GM18526 (cell line): ENCODE results near the gene SERPING1.

ENCODE experiments used
- POLR2A ChIP-seq: IDR thresholded peaks from 3 replicates; pipeline ENCODE4 v1.6.1; 2011; ENCODE audit not compliant: insufficient read length; ENCODE audit errors: extremely low read depth

Gene SERPING1

DNA sequence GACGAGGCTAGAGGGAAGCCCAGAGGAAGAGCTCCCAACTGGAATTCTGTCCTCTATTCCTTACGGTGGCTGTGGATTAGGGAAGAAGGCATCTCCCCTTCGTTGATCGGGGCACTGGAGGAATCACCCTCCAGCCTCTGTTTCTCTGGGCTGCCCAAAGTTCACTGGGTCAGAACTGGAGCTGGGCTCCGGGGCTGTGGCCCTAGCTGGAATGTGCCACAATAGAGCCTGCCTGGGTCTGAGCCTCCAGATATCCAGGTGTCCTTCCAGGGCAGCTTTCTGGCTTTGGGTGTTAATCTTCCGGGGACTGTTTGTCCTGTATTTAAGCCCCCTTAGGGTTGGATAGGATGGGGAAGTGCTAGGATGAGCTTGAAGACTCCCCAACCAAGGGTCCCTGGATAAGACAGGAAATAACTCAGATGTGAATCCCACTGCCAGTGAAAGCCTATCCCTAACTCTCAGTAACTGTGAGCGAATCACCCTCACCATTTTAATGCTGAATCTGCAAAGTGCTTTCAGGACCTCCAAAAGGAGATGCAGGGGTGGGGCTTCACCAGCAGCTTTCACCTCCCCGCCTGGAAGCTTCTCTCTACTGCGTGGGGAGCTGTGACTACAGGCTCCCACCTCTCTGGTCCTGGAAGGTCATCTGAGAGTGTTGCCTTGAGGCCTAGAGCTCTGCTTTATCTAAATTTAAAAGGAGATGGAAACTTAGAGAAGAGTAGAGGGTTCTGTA lies 42.7 kb downstream of the SERPING1 start:
- TF ChIP-seq POLR2A = no peak

DNA sequence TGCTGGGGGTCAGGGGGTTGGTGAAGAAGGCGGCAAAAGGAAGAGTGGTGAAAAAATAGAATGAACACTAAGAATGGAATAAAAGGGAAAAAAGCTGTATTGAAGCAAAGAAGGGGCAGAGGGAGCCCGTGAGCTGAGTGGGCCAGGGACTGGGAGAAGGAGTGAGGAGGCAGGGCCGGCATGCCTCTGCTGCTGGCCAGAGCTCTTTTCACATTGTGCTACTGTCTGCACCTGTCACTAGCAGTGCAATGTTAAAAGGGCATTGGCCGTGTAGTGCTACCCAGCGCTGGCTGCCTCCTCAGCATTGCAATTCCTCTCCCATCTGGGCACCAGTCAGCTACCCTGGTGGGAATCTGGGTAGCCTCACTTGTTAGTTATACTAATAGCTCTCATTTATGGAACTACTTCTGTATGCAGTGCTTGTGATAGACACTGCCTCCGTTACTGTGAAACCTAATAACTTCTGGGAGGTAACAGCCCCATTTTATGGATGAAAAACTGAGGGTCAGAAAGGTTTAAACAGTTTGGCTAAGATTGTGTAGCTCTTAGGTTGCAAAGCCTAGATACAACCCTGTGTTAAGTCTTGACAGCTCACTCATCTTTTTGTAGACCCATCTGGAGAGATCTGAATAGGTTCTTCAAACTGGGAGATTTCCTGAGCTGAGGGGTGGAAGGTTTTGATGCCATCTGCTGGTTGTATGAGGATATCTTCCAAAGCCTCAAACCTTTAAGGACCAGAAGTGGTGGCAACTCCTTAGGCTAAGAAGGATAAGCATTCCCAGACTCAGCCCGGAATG lies 43.7 kb downstream of the SERPING1 start:
- no peak for TF ChIP-seq POLR2A

DNA sequence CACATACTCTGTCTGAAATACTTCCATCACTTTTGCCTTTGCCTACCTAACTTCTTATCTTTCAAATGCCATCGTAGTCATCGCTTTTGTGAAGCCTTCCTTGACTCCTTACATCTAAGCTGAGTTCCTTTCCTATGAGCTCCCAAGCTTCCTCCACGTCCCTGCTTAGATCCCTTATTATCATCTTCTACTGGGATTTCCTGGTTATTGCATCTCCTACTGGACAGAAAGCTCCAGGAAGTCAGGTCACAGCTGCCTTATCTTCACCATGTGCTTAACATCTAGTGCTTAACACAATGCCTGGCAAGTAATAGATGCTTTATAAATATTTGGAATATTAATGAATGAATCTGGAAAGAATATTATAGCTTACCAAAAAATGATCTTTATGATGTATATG lies 46.3 kb downstream of the SERPING1 start:
- no peak for TF ChIP-seq POLR2A

DNA sequence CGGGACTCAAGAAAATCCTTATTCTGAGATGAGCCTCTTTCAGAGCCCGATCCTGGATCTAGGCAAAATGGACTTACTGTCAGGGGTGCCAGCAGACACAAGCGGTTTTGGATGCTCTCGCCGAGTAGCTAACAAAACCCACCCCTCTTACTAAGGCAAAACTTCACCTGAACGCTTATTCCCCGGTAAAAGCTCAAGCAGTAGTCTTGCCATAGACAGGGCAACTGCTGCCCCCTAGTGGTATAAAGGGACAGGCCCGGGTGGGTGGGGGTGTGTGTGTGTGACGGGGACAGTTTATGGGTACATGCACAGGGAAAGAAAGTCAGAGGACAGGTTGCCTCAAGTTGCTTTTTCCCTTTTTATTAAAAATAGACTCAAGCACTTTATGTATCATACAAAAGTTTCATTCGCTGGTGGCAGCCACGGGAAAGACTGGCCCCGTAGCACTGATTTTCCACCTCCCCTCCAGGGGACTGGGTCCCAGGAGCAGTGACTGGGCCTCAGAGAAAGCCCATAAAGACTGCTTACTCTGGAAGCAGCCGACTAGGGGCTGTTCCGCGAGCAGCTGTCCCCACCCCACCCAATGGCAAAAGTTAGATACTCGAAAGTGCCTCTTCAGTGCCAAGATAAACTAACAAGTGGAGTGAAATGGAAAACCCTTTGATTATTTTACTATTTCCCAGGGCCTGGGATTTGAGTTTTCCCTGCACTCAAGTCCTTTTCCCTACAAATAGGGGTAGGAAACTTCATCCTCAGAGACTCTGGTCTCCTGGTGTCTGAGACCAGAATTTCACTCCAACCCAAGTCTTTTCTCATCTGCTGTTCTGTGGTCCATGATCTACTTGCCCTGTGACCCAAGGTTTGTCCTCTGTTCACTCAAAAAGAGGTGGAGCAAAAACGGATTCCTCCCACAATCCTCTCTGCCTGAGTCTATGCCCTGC lies 47.5 kb downstream of the SERPING1 start:
- TF ChIP-seq POLR2A = no peak

DNA sequence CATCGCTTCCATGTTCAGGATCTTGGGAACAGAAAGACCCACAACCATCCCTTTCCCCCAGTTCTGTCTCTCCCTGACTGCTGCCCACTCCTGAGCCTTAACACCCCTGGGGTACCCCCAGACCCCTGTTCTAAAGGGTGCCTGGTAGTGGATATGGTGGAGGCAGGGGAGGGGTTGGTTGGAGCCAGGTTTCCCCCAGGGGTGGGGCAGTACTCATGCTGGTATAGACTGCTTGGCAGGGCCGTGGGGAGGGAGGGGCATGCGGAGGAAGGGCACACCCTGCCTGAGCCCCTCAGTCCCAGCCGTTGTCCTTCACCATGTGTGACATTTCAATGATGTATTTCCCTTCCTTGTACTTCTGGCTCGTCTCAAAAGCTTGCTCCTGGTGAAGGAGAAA lies 48.2 kb downstream of the SERPING1 start:
- no peak for TF ChIP-seq POLR2A

DNA sequence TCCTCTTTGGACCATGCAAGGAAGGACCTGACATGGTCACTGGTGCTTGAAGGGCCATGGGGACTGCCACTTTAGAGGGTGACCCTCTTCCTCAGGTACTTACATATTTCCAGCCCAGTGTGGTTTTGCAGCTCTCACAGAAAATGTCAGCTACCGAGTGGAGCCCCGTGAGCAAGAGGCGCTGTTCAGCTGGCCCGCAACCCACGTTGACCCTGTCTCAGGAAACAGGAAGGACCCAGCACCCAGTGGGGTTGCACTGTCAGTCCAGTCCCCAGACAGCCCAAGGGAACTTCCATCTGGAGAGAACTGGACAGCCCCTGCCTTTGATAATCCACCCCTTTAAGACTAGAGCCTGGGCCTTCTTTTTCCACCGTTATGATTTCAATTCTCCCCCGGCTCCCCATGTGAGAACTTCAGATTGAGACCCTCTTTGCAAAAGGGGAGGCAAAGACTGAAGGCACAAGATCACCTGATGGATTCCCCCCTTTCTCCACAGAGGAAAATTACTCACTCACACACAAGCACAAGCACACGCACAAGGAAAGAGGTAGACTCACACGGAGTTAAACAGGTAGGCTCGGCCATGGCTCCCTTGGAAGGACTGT lies 48.8 kb downstream of the SERPING1 start:
- no peak for TF ChIP-seq POLR2A

DNA sequence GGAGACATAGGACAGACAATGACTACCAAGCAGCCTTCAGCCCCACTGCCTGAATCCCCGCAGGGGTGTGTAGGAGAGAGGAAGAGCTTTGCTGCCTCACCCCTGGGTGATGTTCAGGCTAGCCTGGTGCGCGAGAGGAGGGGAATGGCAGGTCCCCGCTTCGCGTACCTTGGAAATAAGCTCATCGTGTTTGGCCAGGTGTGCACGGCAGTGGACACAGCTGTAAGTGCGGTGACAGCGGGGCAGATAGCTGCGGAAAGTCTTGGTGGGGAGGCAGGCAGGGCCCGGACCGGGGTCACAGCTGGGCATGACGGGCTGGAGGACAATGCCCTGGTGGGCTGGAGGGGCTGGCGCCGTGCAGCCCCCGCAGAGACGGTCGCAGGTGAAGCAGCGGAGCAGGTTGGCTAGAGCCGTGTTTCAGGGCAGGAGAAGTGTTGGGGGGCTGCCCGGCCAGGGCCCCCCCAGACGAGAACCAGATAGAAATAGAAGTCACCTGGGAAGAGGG lies 49.4 kb downstream of the SERPING1 start:
- TF ChIP-seq POLR2A = no peak

DNA sequence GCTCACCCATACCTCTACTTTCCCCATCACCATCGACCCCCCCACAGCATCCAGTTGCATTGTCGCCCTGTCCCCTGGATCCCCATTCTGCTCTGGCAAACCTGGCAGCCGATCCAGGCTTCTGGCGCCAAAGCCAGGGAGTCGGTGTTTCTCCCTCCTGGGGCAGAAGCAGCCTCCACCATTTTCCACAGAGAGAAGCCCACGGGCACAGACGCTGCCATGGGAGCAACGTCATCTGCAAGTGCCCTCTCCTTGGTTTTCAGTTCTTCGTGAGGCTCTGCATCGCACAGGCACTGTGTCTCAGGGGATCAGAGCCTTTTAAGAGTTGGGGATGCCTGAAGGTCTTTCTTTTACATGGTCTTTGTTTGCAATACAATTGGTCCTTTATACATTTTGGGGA lies 49.9 kb downstream of the SERPING1 start:
- TF ChIP-seq POLR2A = no peak

DNA sequence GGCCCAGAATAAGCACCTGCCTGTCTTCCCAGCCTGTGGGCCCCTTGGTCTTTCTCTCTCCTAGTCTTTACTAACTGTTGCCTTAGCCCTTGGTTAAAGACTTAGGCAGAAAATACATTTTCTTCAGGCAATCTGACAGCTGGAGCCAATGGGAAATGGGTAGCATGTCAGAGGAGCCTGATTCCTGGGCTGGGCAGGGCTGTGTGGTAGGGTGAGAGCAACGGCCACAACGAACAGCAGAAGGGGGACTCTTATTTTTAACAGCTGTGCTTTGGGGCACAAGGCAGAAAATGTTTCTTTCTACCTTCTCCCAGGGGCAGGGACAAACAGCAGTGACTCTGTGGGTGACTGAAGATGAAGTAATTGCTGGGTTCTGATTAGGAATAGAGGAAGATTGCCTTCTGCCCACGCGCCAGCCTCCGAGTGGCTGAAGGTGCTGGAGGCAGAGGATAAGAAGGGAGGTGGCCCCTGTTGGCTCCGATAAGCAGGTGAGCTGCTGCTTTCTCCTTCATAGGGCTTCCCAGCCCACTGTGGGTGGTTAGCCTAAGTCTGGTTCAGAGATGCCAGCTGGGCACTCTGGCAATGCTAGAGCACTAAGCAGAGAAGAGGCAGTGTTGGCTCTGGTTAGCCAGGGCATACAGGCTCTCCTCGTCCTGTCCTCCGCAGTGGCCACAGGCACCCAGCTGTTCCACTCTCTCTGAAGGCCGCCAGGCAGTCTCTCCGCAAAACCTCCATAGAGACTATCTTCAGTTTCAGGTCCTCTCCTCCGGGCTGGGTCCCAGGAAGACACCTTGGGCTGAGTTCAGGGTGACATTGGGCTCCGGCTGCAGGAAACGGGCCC lies 50.7 kb downstream of the SERPING1 start:
- no peak for TF ChIP-seq POLR2A

DNA sequence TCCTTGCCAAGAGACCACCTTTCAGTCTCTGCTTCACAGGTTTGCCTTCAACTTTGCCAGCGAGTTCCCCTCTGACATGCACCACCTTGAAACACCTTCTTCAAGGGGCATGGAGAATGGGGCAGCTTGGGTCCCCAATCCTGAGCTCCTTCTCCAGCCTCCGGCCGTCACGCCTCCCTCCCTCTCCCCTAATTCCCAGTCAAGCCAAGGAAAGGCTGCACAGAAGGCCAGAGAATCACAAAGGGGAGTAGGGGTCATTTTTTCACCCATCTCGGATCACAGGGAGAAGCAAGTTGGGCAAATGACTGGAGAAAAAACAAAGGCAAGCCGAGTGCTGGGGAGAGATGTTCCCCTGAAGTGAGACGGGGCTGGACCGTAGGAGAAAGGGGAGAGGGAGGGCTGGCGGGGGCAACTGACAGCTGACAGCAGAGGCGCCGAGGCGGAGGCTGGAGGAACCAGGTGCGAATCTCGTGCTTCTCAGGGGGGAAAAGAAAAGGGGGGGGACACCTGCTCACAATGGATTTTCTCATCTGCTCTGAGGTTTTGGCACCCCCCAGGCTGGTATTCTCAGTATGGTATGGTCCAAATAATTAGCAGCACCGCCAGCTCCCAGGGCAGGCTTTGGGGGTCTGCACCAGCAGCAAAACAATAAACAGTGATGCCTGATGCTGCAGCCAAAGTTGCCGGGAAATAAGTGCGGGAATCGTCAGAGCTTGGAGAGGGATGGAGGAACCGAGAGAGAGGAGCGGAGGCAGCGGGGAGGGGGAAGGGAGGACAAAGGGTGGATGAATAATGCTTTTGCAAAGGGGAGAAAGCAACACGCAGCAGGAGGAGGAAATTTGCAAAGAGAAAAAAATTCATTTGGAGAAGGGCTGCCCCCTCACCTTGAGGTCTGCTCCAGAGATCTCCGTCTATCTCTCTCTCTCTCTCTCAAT lies 51.6 kb downstream of the SERPING1 start:
- no peak for TF ChIP-seq POLR2A

DNA sequence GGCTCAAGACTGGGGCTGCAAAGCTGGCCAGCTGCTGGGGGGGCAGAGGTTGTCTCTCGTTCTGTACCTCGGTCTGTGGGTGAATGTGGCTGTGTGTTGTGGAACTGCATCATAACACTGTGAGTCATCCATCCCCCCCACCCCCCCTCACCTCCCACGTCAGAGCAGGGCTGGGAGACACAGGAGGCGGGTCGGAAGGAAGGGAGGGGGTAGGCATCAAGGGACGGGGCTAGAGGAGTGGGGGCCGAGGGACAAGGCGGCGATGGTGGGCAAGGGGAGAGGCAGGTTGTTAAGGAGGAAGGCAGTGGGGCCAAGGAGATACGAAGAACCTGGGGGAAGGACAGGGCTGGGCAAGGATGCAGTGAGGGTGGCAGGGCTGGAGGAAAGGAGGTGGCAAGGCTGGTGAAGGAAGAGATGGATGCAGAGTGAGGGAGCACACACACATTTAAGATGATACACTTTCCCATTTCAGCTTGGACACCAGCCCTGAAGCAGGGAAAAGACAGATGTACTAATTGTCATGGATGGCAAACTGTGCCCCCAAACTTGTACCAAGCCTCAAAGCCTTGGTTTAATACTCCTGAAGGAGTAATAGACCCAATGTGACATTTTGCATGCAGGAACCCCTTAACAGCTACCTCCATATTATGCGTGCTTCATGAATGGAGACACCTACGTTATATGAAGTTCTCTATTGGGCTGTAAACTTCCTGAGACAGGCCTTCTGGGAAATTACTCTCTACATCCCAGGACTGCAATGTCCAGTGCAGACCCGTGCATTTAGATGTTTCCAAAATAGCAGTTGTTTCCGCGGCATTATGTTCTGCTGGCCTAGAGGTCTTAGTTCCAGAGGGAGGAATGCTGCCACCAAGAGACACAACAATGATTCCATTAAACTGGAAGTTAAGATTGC lies 52.6 kb downstream of the SERPING1 start, which contains the start of gene YPEL4:
Gene YPEL4 (minus strand): TSS at position 87 of the 913 bp plus-strand sequence. CDS start 2,805 bp downstream, outside the sequence.
- TF ChIP-seq POLR2A = no peak

DNA sequence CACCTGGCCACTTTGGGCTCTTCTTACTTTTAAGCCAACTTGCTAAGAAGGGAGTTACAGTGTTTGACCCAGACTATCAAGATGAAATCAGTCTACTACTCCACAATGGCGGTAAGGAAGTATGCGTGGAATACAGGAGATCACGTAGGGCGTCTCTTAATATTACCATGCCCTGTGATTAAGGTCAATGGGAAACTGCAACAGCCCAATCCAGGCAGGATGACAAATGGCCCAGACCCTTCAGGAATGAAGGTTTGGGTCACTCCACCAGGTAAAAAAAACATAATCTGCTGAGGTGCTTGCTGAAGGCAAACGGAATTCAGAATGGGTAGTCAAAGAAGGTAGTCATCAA lies 53.2 kb downstream of the SERPING1 start:
- TF ChIP-seq POLR2A = no peak
